ENCODE data around the gene ATP13A4.

The ATP13A4 gene, protein sequence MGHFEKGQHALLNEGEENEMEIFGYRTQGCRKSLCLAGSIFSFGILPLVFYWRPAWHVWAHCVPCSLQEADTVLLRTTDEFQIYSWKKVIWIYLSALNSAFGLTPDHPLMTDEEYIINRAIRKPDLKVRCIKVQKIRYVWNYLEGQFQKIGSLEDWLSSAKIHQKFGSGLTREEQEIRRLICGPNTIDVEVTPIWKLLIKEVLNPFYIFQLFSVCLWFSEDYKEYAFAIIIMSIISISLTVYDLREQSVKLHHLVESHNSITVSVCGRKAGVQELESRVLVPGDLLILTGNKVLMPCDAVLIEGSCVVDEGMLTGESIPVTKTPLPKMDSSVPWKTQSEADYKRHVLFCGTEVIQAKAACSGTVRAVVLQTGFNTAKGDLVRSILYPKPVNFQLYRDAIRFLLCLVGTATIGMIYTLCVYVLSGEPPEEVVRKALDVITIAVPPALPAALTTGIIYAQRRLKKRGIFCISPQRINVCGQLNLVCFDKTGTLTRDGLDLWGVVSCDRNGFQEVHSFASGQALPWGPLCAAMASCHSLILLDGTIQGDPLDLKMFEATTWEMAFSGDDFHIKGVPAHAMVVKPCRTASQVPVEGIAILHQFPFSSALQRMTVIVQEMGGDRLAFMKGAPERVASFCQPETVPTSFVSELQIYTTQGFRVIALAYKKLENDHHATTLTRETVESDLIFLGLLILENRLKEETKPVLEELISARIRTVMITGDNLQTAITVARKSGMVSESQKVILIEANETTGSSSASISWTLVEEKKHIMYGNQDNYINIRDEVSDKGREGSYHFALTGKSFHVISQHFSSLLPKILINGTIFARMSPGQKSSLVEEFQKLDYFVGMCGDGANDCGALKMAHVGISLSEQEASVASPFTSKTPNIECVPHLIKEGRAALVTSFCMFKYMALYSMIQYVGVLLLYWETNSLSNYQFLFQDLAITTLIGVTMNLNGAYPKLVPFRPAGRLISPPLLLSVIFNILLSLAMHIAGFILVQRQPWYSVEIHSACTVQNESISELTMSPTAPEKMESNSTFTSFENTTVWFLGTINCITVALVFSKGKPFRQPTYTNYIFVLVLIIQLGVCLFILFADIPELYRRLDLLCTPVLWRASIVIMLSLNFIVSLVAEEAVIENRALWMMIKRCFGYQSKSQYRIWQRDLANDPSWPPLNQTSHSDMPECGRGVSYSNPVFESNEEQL

DNA sequence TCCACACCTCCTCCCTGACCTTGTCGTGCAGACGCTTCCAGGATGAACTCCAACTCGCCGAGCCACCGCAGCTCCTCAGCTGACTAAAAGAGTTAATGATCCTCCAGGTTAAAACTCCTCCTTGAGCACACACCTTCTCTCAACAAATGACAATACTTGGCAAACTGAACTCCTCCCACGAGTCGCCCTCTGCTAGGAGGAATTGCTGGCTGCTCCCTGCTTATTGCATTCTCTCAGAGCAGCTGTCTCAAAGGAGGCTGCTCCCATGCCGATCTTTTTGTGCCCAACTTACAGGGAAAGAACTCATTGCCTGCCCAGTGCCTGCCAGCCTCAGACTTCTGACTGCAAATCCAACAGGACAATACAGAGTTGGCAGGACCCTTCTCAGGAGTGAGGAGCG is at the start of gene ATP13A4:
TSS of gene ATP13A4 (minus strand) at position 85 of the 400 bp plus-strand sequence. CDS start 96 bp downstream, outside the sequence.
- DNase-seq, result no peak

DNA sequence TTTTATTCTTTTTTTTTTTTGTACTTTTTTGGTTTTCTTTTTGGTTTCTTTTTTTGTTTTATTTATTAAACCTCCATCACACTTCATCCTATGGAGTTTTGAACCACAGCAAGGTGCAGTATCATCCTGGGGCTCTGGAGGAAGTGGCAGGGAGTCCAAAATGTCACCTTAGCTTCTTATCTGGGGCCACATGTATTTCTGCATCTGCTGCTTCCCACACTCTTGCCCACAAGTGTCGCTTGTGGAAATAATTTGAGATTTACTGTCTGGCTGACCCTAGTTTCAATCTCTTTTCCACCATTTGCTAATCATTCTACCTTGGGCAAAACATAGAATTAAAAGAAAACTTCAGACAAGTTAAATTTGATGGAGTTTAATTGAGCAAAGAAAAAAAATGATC is 44.7 kb upstream of the ATP13A4 start:
- DNase-seq, result no peak

DNA sequence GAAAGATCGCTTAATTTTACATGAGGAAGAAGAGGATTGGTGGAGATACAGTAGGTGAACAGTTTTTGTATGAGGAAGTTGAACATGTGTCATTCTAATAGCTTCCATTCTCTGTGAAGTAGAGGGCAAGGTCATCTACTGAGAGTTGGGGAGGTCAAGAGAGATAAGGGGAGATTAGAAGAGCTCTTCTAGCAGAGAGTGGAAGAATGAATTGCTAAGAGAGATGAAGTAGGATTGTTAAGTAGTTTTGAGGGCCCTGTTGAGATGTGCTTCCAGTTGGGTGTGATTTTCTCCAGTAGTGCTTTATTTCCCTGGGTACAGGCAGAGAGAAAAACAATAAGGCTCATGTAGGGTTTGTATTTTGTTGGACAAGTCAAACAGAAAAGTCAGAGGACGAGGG is 43.5 kb upstream of the ATP13A4 start:
- no peak for DNase-seq

DNA sequence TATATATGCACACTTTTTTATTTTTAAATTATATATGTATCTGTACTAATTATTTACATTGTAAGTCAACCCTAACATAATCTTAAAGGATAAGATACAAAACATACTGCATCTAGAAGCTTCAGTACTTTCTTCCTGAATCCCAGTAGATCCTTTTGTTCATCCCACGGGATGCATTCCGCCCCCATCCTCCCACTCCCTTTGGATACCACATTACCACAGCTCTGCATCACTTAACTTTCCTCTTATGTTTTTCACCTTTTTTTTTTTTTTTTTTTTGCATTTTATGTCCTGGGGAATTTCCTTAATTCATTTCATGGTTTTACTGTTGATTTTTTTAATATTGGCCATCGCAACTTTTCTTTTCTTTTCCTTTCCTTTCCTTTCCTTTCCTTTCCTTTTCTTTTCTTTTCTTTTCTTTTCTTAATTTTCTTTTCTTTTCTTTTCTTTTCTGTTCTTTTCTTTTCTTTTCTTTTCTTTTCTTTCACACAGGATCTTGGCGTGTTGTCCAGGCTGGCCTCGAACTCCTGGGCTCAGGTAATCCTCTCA is 41.3 kb upstream of the ATP13A4 start:
- no peak for DNase-seq

DNA sequence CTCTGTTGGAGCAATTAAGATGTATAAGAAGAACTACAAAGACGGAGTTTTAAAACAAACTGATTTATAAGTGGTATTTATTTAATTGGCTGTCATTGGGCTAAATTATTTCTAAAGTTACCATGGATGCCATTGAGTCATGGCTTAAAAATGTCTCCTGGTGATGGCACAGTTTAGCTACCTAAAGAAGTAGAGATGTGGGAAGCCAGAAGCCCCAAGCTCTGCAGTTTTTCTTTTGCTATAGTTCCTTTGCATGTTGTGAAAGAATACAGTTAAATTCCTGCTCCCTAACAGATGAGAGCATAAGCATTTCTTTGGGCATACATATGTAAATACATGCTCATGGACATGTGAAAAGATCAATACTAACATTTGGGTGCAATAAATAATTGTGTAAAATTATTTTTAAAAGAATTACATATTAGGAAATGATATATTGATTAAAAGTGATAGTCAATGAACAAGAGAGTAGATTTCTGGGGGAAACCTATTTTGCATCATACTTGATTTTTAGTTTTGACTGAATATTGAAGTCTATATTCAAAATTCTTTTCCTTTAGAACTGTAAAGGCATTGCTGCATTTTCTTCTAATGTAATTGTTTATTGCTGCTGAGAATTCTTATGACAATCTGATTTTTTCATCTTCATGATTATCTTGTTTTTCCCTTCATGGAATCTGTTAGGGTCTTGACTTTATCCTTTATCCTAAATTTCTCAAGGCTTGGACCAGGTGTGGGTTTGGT is 40.4 kb upstream of the ATP13A4 start:
- DNase-seq, result no peak

DNA sequence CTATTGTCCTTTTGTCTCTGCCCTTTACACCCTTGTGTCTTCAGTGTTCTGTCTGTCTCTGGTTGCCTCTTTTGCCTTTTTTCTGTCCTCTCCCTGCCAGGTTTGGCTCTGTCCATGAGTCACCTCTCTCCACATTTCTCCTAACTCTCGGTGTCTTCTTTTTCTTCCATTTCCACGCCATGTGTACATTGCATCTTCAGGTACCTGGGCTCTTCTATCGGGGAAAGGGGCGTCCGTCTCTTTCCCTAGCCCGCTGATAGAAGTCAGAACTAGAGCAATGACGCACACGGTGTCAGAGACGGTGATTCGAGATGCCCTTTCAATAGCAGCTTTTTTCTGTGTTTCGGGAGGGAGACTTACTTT is 39.0 kb upstream of the ATP13A4 start:
- peak; percentile 31 for DNase-seq

DNA sequence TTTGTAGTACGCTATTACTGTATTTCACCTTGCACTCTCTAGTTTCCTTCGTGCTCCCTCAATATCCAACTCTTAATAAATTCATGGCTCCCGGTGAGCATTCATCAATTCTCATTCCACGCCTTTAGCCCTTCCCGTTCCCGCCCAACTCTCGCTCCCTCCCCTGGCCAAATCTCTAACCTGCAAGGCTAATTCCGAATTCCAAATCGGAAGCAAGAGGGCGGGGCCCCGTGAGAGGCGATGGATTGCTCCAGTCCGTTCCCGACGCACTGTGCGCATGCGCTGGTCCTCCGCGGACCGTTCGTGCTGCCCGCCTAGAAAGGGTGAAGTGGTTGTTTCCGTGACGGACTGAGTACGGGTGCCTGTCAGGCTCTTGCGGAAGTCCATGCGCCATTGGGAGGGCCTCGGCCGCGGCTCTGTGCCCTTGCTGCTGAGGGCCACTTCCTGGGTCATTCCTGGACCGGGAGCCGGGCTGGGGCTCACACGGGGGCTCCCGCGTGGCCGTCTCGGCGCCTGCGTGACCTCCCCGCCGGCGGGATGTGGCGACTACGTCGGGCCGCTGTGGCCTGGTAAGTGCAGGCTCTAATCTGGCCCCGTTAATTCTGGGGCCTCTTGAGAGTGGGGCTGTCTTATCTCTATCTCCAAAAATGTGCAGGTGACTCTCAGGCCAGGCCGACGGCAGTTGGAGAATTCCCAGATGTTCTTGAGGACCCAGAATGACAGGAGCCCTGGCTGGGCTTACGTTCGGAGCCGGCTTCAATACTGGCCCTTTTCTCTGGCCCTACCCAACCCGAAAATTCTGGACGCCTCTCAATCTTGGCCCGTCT is 38.4 kb upstream of the ATP13A4 start, which contains the start of gene OPA1:
TSS of gene OPA1 (plus strand) at position 368 of the 827 bp plus-strand sequence. CDS start at position 538, 170 bp downstream.
- DNase-seq, result peak; percentile 99

DNA sequence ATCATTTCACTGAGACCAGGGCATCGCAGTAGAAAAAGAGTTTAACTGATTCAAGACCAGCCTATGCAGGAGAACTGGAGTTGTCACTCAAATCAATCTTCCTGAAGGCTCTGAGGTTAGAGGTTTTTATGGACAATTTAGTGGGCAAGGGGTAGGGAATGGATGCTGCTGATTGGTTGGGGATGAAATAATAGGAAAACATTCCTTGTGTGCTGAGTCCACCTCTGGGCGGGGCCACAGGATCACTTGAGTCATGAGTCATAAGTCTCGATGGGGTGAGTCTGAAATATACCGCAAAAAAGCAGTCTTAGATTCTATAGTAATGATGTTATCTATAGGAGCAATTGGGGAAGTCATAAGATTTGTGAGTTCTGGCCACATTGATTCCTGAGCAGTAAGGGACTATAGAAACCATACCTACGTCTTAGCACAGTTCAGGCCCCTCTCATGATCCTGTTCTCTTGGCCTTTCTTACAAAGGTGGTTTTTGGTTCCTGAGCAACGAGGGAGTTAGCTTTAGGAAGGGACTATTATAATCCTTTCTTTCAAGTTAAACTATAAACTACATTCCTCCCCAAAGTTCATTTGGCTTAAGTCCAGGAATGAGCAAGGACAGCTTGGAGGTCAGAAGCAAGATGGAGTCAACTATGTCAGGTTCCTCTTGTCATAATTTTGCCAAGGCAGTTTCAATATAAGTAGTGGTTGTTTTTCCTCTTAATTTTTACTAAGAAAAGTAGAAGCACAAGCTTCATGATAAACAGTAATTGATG is 35.6 kb upstream of the ATP13A4 start:
- DNase-seq, result no peak

DNA sequence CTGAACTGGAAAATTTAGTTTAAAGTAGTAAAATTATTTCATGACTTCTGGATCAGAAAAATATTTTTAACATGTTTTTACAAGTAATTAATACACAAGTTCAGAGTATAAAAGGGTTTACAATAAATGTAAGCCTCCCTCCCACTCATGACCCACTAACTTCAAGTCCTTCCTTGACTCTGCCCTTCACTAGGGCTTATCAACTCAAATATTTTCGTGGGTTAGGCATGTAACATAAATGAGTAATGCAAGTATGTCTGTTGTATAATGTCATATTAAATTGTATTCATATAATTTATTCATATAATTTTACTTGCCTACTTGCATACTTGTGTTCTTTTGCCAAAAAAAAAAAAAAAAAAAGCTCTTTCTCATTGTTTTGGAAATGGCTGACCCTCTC is 34.9 kb upstream of the ATP13A4 start:
- DNase-seq, result no peak

DNA sequence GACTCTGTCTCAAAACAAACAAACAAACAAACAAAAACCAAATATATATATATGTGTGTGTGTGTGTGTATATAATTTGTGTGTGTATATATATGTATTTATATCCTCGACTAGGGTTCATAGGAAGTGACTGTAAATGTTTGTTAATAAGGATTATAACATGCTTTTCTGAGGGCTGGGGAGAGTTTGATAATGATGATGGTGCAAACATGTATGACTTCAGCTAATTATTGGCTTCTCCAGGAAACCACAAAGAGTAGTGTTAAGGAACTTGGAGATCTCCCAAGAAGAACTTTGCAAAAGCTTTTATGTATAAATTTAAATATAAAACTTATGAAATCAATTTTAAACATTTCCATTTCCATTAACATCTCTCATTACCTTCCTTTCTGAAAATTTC is 34.4 kb upstream of the ATP13A4 start:
- no peak for DNase-seq

DNA sequence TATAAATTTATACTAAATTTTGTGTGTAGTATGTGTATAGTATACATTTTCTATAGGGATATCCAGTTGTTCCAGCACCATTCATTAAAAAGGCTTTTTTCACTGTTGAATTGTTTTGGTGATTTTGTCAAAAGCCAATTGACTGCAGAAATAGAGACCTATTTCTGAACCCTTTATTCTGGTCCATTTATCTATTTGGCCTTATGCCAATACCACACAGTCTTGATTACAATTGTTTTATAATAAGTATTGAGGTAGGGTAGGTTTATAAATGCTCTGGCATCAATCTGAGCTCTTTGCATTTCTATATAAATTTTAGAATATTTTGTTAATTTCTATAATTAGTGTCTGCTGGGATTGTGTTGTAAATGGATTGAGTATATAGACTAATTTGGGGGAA is 31.8 kb upstream of the ATP13A4 start:
- DNase-seq, result no peak

DNA sequence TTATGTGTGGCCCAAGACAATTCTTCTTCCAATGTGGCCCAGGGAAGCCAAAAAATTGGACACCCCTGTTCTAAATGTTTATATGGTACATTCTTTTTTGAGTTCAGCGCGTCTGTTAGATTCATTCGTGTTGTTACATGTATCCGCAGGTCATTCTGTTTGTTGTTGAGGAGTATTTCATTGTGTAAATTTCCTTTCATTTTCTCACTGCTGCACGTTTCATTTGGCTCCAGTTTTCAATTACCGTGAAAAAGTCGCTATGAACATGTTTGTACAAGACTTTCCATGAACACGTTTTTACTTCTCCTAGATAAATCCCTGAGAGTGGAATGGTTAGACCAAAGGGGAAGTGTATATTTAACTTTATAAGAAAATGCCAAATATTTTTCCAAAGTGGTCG is 30.8 kb upstream of the ATP13A4 start:
- no peak for DNase-seq

DNA sequence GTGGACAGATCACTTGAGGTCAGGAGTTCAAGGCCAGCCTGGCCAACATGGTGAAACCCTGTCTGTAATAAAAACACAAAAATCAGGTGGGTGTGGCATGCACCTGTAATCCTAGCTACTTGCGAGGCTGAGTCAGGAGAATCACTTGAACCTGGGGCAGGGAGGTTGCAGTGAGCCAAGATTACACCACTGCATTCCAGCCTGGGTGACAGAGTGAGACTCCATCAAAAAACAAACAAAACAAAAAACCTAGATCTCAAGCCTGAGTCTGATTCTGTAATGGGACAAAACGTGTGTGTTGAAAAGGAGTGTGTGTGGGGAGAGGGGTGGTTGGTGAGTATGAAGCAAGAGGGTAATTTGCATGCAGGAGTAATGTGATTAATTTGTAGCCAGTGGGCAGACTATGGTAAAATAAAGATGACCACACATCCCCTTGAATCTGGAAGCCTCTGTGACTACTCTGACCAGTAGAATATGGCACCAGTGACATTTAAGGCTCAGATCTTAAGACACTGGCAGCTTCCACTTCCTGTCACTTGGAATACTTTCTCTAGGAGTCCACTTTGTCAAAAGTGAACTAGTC is 19.9 kb upstream of the ATP13A4 start:
- DNase-seq, result no peak

DNA sequence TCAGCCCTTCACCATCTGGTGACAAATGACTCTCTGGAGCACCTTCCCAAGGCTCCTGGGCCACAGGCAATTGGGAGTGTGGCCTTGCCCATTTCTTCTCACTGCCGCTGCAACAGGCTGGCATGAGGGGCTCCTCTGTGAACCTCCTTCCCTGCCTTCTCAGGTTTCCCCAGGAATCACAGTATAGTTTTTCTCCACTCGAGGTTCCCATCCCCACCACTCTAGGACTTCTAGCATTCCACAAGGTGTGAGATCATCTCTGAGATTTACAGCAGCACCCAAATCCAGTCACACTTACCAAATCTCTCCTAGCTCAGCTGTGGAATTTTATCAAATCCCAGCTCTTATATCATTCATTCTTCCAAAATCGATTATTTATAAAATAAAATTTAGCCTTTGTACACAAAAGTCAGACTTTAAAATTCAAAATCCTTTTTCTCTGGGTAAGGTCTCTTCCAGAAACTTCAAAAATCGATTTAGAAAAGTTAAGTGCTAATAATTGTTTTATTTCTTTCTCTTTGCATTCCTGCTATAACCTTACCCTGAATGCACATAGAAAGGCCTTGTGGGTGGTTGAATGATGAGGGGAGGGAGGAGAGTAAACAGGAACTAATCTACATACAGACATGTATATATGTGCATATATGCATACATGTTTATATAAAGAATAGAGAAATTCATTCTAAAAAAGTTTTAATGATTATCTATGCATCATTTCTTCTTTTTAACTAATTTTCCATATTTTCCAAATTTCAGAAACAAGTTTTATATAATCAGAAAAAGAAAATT is 18.9 kb upstream of the ATP13A4 start:
- no peak for DNase-seq

DNA sequence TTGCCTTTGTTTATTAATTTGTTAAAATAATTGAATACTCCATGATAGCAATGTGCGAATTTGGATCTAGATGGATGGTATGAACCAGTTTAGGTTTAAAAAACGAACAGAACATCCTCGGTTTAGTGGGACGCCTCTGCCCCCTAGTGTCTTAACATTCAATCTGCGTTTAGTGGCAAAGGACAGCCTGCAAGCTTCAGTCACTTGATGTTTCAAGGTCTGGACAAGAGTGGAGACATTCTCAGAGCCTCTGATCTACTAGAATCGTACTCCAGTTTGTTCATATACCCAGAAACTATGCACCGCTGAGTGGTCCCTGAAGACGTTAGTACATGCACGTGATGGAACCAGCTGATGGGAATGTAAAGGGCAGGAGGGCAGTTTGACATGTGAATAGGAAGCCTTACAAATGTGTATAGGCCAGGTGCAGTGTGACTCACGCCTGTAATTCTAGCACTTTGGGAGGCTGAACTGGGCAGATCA is 17.8 kb upstream of the ATP13A4 start:
- DNase-seq, result peak; percentile 79

DNA sequence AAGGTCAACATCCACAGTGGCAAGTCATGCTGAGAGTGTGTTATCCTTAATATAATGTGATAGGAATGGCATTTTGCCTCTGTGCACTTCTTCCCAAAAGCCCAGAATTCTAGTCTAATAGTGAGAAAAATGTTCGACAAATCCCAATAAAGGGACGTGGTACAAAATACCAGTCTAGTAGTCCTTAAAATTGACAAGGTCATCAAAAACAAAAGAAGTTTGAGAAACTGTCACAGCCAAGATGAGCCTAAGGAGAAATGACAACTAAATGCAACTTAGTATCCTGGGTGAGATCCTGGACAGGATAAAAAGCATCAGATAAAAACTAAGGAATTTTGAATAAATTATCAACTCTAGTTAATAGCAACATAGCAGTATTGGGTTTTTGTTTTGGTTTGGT is 14.4 kb upstream of the ATP13A4 start:
- no peak for DNase-seq

DNA sequence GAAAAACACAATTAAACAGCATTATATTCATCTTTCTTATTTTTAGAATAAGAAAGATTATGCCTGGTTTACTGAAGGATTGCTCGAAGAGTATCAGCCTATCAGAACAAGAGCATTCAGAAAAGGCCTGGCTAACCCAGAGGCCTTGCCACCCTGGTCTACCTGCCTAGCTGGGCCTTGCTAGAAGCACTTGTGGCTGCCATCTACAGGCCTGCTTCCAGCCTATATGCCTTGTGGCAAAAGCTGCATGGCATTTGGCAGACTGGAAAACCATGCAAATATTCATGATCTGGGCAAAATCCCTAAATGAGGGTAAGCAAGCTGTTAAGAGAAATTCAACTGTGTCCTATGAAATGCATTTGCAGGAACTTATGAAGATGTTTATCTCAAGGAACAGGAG is 9.3 kb upstream of the ATP13A4 start:
- DNase-seq, result peak; percentile 29

DNA sequence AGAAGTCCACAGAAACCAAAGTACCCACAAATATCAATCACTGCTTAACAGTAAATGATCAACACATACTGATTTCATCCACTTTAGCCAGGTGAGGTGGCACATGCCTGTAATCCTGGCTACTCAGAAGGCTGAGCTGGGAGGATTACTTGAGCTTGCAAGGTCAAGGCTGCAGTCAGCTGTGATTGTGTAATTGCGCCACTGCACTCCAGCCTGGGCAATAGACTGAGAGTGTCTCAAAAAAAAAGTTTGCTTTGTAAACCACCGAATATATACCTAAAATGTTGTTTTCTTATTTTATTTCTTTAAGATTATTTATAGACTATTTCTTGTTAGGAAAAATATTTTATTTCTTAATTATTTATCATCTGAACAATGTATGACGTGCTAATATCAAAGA is 8.7 kb upstream of the ATP13A4 start:
- no peak for DNase-seq

DNA sequence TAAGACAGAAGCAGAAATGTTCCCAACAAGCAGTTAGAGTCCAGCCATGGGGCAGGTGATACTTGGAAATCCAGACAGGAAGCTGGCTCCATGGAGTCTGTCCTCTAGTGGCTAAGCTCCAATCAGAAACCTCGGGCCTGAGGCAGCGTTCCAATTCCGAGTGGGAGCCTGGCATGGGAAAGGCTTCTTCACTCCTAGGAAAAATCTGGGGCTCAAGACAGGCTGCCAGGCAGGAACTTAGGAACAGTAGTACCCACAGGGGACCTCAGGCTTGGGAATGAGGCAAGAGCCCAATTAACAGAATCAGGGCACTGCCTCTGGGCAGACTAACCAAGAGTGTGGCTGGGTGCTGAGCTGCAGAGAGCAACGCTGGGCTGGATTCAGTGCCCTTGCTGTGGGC is 6.2 kb upstream of the ATP13A4 start:
- DNase-seq, result peak; percentile 82
